Effector CD4-positive, alpha-beta T cell (primary cell): Measurements from ENCODE around the gene NME7.
"Not testable (repeated sequence)": the region's sequence is repeated elsewhere in the genome, so short reads cannot be mapped to it uniquely, and the experiment has no call there.

Experiments used
- DNase-seq: peaks from one replicate; pipeline ENCODE4 v3.0.0-alpha.2; 2020

NME7 gene

DNA sequence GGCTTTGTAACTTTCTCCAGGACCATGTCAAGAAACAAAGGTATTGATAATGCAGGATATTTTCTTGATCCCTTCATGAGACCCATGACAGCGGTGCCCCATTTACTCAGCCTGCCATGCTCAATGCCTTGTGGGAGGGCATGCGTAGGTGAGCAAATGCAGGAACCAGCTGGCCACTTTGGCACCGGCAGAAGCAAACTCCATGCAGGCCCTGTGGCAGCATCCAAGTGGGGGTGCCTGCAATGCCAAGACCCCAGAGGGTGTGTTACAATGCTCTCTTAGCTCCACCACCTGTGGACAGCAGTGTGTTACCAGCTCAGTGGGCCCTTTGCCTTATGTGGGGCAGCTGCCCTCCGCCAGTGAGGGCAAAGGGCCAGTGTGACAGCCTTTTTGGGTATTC lies 153.0 kb downstream of the NME7 start:
- no peak for DNase-seq

DNA sequence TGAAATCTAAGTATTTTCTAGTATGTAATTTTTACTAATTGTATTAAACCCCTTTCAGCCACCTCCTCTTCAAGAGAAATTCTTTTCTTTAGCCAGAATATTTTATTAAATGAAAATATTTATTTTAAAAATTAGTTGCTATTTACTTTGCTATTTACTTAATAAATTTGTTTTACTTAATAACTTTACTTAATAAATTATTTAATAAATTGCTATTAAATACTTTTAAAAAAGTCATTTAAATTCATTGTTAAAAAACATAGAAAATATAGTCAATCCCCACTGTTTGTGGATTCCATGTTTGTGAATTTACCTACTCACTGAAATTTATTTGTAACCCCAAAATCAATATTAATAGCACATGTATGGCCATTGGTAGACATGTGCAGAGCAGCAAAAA lies 155.5 kb downstream of the NME7 start:
- DNase-seq, result no peak

DNA sequence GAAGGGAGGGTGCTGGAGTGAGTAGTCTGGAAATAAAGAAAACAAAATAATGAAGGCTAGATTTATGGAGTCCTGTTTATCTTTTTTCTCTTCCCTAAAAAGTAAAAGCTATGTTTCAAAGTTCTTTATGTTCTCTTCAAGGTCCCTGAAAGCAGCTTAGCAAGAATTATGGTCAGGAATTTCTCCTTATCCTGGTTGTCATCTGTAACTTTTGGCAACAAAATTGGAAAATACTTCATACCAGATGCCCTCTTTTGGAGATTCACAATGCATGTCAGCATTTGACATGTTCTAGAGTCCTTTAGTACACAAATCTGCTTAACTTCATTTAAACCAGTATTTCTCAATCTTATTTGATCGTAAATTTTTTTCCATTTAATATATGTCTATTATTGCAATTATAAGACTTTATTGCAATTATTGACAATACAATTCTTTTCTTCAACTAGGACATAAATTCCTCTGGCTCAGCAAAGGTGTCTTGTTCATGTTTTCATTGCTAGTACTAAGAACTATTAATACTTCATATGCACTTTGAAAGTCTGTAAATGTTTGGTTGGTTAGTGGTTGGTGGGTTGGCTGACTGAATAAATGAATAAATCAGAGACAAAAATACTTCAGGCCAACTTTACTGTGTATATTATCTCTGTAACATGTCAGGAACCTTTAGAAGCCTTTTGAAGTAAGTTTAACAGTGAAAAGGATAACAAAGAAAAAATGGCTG lies 159.6 kb downstream of the NME7 start:
- no peak for DNase-seq

- DNase-seq, result no peak
Observed at GRCh38 chr1:169204157-169204556, 163.4 kb downstream of the NME7 start.

DNA sequence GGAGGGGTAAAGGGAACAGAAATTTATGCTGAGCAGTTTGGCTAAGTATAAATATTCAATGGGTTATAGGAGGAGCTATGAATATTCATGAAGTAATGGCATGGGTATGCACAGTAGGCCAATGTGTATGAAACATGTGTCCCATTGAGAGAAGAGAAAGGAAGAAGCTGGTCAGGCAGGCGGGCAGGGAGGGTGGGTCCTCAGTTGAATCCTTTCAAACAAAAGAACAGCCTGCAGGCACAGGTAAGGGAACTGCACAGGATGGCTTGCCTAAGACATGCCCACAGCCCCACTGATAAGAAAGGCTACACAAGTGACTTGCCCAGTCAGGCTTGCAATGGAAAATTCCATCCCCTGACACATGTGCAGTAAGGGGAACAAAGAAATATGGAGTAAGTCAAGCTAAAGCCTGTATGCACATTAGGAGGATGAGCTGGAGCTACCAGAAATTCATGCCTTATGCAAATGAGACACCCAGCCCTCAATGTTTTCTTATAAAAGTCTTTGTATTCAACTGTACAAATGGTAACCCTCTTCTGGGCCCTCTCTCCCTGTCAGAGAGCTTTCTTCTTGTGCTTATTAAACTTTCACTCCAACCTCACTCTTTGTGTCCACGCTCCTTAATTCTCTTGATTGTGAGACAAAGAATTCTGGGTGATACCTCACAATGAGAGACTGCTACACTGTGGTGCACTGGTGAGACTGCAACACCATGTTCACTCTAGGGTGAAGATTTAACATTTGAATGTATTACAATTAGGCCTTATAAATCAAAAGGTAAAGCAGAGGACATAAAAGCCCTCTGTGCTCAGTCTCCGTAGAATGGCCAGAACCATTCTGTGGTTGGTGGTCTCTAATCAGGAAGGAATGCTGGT lies 164.6 kb downstream of the NME7 start:
- DNase-seq, result no peak

DNA sequence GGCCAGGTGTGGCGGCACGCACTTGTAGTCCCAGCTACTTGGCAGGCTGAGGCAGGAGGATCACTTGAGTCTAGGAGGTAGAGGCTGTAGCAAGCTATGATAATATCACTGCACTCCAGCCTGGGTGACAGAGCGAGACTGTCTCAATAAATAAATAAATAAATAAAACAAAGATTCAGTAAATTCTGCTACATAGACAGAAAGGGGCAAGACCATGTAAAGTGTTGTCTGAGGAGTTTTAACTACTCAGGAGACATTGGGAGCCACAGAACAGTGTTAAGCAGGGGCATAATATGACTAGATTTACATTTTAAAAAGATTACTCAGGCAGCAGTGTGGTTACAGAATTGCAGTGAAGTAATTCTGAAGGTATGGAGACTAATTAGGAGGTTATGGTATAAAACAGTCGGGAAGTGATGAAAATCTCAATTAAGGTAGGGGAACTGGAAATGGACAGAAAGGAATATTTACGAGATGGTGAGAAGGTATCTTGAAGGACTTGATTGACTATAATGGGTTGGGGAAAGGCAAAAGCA lies 166.4 kb downstream of the NME7 start:
- no peak for DNase-seq

GRCh38 chr1:169200319-169200718 lies 167.3 kb downstream of the NME7 start:
- DNase-seq, result no peak

DNA sequence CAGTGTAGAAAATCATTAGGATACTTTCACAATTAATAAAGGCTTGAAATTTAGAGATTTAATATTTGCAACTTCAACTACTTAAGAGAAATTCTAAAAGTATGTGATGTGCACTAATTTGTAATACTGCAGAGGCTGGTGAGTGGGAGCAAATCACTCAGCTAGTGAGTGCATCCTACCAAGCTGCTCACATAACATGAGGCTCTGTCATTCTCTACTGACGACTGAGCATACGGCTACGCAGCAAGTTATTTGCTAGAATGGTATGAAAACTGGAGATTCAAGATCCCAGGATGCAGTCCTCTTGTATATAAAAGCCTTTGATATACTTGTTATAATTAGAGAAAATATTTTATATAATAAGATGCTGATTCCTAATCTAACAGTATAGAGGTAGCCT lies 171.0 kb downstream of the NME7 start:
- DNase-seq, result no peak

DNA sequence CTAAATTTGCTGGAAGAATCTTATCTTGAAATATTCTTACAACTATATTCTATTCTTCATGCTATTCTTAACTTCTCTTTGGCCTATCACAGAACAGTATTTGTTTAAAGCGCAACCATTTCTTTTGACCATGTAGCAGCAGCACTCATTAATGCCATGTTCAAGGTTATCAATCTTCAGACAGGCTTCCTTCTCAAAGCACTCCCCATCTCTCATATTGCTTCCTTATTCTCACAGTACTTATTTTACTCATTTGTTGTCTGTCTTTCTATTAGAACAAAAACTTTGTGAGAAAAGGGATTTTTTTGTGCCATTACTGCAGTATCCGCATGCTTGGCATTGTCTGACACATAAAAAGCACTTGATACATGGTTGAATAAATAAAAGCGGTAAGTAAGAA lies 171.4 kb downstream of the NME7 start:
- no peak for DNase-seq

DNA sequence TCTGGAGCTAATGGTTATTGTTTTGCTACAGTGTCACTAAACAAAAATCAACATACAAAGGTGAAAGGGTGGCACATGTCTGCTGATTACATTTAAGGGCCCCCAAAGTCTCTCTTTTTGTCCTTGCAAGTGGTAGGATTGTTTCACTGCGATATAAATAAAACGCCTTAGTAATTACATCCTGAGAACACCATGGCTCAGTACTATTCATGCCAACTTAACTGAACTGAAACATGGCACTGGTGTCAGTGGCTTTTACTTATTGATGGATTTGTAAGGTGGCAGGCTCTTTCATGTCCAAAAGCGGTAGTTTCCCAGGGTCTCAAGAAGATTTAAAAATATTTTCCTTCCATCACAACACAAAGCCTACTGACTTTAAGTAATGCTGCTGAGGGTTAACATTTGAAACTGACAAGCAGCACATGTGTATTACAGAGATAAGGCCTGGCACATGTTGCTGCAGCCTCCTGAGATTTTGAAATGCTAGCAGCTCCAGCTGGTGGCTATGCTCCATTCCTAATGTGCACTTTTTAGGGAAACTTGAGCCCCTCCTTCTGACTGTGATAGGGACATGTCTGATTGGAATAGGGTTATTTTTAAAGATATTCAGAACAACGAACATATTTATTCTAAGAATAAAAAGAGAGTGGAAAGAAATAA lies 174.3 kb downstream of the NME7 start:
- DNase-seq, result no peak

DNA sequence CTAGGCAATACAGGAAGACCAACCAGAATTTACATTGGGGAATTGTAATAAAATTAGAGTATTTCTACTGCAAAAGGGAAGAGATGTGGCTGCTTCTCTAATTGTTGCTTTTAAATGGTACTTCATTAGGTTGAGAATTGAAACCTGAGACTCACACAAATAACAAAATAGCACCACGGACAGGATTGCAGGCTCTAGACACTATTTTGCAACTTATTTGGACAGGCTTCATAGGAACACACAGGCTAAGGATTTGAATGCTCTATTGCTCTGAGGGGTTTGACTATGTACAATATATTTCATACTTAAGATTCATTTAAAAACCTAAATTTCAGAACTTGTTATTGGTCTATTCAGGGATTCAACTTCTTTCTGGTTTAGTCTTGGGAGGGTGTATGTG lies 181.5 kb downstream of the NME7 start:
- no peak for DNase-seq

GRCh38 chr1:169184812-169185211 lies 182.8 kb downstream of the NME7 start:
- DNase-seq, result no peak

GRCh38 chr1:169180174-169180573 lies 187.4 kb downstream of the NME7 start:
- DNase-seq, result no peak

- DNase-seq, result not testable (repeated sequence)
Observed at GRCh38 chr1:169179431-169179830, 188.2 kb downstream of the NME7 start.

DNA sequence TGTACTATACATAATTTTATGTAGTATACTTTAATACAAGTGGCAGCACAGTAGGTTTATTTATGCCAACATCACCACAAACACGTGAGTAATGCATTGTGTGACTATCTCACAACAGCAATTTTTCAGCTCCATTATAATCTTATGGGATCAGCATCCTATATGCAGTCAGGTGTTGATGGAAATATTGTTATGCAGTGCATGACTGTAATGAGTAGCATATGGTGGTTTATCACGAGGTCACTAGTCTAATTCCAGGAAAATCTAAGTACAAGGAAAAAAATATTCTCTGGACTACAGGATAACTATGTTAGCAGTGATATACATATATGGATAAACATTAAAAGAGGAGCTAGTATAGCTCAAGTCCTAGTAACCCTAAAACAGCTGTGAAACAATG lies 192.1 kb downstream of the NME7 start:
- no peak for DNase-seq

DNA sequence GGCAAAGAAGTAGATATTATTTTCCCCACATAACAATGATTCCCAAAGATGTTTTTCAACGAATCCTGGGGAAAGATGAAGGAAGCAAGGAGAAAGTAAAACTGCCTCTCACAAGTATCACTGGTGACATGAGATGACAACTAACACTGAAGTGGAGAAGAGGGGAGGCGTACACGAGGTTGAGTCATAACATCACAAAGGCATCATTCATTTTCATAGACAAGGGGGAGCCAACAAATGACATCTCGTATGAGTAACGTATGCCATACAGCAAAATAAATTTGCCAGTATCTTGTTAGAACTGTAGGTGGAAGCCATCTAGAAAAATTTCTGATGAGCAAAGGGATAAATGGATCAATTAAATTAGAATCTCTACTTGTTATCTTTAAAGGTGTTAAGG lies 204.5 kb downstream of the NME7 start:
- DNase-seq, result no peak

GRCh38 chr1:169161496-169162194 lies 206.0 kb downstream of the NME7 start:
- DNase-seq, result no peak

DNA sequence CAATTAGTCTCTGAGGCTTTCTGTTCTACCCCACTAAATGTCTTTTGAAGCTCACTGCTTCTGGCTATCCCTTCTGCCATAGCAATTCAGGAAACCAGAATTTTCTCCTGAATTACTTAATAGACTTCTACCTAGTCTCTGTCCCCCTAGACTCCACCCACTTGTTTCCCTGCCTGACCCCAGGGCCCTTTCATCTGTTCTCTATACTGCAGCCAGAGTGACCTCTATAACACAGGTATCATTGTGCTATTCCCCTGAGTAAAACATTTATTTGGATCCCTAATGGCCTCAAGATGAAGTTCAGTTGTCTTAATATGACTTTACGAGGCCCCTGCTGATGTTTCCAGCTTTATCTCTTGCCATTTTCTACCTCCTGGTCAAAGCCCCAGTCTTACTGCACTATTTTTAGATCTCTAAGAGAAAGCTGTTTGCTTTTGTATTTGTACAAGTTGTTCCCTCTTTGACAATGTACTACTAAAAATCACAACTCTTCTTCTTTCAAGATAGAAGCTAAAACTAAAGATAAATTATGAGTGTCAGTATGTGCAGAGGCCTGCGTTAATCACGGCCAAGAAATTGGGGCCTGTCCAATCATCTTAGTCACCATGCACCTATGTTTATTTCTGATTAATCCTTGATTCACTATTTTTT lies 206.6 kb downstream of the NME7 start:
- no peak for DNase-seq

- no peak for DNase-seq
Observed at GRCh38 chr1:169156580-169156979, 211.0 kb downstream of the NME7 start.

GRCh38 chr1:169155675-169156074 lies 211.9 kb downstream of the NME7 start:
- DNase-seq, result no peak

- DNase-seq, result no peak
Observed at GRCh38 chr1:169151338-169151837, 216.2 kb downstream of the NME7 start.
